Kasumi-1 (cell line): Measurements from ENCODE around the gene MRPL18.

ENCODE experiments used
- DNase-seq, 2 experiments: peaks; one replicate each; lab custom pipeline; 2025; lab: John Stamatoyannopoulos, UW

The MRPL18 gene

DNA sequence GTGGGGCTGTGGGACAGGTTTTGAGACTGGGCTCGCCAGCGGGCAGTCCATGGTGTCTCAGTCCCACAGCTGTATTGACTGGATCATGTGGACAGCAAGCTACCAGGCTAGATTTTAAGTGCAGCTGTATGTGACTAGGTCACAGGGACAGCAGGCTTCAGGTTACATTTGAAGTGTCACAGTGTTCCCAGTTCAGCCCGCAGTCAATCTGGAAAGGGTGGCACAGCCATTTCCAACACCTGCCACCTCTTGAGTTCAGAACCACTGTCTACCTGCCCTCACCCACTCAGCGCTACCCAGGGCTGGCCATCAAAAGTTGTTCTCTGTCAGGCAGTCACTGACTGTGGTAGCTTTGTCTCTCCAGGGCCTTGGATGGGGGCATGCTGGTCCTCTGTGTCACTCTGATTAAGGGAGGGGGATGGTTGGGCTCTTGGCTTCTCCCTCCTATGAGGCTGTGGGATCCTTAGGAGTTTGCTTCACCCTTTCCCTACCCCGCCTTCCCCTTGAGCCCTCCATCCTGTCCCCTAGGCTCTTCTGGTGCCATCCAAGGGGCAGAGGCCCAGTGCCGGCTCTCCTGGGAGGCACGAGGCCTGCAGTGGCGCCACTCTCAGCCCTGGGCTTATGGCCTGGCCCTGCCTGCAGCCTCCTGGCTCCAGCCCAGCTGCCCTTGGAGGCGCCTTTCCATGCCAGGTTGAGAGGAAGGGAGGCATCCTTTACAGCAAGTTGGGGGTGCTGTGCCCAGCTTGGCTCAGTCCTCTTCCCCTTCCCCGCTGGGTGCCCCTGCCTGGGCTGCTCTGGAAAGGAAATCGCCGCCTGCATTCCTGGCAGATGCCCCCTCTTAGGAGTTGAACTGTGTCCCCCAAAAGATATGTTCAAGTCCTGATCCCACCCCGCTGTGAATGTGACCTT lies 54.7 kb downstream of the MRPL18 start:
- no peak for DNase-seq
